ENCODE measurements around the gene RGMB.

RGMB gene

DNA sequence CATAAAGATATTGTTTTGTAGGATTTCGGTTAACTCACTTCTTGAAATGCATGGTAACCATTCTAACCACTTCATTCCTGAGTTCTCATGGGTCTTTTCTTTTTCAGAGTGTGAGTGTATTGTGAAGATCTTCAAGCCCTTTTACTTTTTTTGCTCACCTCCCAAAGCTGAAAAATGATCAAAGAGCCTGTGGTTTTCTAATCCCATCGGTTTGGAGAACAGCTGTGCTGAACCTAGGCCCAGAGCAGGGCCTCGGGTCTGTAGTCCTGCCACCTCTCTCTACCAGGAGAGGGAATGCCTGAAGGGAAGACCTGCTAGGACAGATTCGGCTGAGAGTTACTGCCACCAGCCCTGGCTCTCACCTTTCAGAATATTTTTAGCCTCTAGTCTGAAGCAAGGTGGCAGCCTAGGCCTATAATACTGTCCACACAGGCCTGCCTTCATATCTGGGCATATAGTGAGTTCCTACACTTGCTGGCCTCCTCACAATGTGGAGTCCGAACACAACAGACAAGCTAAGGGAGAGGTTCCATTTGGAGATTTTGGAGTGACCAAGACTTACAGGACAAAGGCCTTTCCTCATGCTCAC lies 13.8 kb downstream of the RGMB start:
- no peak for DNase-seq (ENCODE audit: extremely low read depth, low read depth)
- TF ChIP-seq, protein P1, sequence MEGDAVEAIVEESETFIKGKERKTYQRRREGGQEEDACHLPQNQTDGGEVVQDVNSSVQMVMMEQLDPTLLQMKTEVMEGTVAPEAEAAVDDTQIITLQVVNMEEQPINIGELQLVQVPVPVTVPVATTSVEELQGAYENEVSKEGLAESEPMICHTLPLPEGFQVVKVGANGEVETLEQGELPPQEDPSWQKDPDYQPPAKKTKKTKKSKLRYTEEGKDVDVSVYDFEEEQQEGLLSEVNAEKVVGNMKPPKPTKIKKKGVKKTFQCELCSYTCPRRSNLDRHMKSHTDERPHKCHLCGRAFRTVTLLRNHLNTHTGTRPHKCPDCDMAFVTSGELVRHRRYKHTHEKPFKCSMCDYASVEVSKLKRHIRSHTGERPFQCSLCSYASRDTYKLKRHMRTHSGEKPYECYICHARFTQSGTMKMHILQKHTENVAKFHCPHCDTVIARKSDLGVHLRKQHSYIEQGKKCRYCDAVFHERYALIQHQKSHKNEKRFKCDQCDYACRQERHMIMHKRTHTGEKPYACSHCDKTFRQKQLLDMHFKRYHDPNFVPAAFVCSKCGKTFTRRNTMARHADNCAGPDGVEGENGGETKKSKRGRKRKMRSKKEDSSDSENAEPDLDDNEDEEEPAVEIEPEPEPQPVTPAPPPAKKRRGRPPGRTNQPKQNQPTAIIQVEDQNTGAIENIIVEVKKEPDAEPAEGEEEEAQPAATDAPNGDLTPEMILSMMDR (IDR thresholded peaks at IDR 0.05; ENCODE audit: low read depth, low read length) = no peak

DNA sequence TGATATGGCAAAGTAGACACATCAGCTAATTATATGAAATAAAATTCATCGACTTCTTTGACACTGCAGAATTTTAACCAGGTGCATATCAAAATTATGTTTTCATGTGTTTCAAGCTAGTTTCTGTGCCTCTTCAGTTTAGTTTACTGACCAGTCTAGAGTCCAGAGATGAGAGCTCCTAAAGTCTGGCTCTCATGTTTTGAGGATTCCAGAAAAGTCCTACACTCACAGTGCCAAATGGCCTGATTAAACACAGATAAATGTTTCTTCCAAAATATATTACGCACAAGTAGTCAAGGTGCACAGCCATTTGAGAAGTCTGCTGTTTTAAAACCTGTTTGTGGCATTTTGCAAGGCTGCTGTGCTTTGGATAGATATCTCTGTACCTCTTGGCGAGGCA lies 15.6 kb downstream of the RGMB start:
- TF ChIP-seq, protein P1 (IDR thresholded peaks at IDR 0.05; ENCODE audit: low read depth, low read length) = no peak
- DNase-seq (ENCODE audit: extremely low read depth, low read depth) = no peak

DNA sequence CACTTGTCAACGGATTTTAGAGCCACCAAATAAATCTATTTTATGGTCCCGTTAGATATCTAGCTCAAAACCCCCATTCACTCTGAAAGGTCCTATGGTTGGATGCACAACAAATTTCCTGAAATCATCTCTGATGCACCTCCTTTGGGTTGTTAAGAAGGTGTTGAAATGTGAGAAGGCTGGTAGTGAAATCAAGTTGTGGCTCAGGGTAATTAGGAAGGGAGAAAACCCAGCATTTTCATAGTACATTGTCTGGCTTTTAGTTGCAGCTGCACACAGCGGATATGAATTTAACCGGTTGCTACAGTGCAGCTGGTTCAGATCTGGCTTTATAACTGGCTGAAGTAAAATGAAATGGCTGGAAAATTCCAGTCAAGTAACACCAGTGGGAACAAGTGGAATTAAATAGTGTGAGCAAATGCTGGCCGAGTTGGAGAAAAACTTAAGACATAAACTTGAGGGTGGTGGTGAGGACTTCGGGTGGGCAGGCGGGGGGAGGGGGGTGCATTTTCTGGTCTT lies 17.6 kb downstream of the RGMB start:
- DNase-seq (ENCODE audit: extremely low read depth, low read depth) = no peak
- TF ChIP-seq, protein P1 (IDR thresholded peaks at IDR 0.05; ENCODE audit: low read depth, low read length) = no peak

DNA sequence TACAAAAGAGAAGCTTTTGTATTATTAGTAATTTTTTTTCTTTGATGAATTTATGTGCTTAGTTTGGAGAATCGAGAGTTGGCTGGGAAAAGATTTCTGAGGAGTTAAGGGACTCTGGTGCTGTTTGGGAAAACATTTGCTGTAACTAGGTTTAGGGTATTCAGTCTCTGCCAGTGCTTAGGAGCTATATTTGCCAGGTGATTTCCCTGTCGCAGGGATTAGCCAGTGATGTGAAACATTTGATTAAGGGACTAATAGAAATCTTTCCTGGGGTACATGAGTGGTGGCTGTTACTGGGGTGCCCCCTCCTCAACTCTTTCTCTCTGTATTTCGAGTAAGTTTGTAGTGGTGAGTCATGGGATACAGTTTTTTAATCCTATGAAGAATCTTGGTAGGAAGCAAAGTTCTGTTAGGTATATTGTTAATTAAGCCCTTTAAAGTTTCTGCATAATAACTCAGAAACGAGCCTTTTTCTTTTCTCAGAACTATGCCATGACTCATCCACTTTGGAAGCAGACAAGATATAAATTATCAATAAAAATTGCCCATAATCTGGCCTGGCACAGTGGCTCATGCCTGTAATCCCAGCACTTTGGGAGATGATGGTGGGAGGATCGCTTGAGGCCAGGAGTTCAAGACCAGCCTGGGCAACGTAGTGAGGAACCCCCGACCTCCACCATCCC lies 18.6 kb downstream of the RGMB start:
- no peak for DNase-seq (ENCODE audit: extremely low read depth, low read depth)
- TF ChIP-seq, protein P1 (IDR thresholded peaks at IDR 0.05; ENCODE audit: low read depth, low read length) = no peak

DNA sequence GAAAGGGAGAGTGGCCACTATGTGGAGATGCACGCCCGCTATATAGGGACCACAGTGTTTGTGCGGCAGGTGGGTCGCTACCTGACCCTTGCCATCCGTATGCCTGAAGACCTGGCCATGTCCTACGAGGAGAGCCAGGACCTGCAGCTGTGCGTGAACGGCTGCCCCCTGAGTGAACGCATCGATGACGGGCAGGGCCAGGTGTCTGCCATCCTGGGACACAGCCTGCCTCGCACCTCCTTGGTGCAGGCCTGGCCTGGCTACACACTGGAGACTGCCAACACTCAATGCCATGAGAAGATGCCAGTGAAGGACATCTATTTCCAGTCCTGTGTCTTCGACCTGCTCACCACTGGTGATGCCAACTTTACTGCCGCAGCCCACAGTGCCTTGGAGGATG lies 19.8 kb downstream of the RGMB start:
- no peak for DNase-seq (ENCODE audit: extremely low read depth, low read depth)
- TF ChIP-seq, protein P1 (IDR thresholded peaks at IDR 0.05; ENCODE audit: low read depth, low read length) = no peak

DNA sequence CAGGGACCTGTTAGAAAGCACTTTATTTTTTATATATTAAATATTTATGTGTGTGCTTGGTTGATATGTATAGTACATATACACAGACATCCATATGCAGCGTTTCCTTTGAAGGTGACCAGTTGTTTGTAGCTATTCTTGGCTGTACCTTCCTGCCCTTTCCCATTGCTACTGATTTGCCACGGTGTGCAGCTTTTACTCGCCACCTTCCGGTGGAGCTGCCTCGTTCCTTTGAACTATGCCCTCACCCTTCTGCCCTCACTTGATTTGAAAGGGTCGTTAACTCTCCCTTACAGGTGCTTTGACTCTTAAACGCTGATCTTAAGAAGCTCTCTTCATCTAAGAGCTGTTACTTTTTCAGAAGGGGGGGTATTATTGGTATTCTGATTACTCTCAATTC lies 20.5 kb downstream of the RGMB start:
- DNase-seq (ENCODE audit: extremely low read depth, low read depth) = no peak
- TF ChIP-seq, protein P1 (IDR thresholded peaks at IDR 0.05; ENCODE audit: low read depth, low read length) = no peak

DNA sequence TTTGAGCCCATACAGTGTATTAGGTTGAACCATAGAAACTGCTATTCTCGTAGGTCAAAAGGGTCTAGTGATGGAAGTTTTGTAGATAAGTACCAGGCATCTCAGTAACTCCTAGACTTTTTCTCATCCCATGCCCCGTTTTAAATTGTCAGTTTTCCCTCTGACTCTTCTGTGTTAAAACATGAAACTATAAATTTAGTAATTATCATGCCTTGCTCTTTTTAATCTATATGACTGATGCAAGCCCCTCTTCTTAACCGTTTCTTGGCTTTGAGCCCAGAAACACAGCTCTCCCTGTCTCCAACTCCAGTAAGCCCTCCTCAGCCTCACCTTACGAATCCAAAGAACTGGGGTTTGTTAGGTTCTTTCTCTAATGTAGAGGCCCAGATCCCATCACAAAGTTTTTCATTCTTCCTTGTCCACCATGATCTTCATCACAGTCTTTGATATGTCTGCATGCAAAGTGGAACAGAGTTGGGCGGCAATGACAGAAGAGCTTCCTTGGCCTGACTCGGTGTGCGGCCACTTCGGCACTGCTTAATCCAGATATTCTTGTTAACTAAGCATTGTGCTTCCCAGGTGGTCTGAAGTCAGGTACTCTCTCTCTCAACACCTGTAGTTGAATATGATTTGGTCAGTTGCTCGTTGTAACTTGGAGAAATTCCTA lies 21.1 kb downstream of the RGMB start:
- TF ChIP-seq, protein P1 (IDR thresholded peaks at IDR 0.05; ENCODE audit: low read depth, low read length) = no peak
- no peak for DNase-seq (ENCODE audit: extremely low read depth, low read depth)
